Smooth muscle cell (in vitro differentiated cells): ENCODE data around the gene SOHLH1. TPM values are rescaled to one million over a fixed set of nuclear protein-coding genes. Genes with fewer than 3 reads are reported as not detected.

Experiments
- DNase-seq: peaks from one replicate; lab custom pipeline; 2025; ENCODE audit not compliant: unreplicated experiment; lab: John Stamatoyannopoulos, UW
- H2AFZ ChIP-seq: fragments of 200-600 bp; sonication (generic); 2 replicates; pipeline ENCODE4 v1.6.0; 2016; ENCODE audit warnings: antibody characterized with exemption, low read depth, mild to moderate bottlenecking
- H3F3A ChIP-seq: fragments of 200-600 bp; sonication (generic); 2 replicates; pipeline ENCODE4 v1.6.0; 2017; ENCODE audit warnings: antibody characterized with exemption, low read depth
- H3K27ac ChIP-seq: fragments of 200-600 bp; sonication (generic); 2 replicates; pipeline ENCODE4 v1.5.1; 2016; ENCODE audit warnings: low read depth, mild to moderate bottlenecking
- H3K27me3 ChIP-seq: fragments of 200-600 bp; sonication (generic); 2 replicates; pipeline ENCODE4 v1.6.1; 2016; ENCODE audit warnings: low read depth, mild to moderate bottlenecking
- H3K36me3 ChIP-seq: fragments of 200-600 bp; sonication (generic); 2 replicates; pipeline ENCODE4 v1.5.1; 2016; ENCODE audit warnings: low read depth
- H3K4me1 ChIP-seq: fragments of 200-600 bp; sonication (generic); 2 replicates; pipeline ENCODE4 v1.5.1; 2016; ENCODE audit warnings: low read depth
- H3K4me2 ChIP-seq: fragments of 200-600 bp; sonication (generic); 2 replicates; pipeline ENCODE4 v1.6.0; 2016; ENCODE audit warnings: mild to moderate bottlenecking
- H3K4me3 ChIP-seq: fragments of 200-600 bp; sonication (generic); 2 replicates; pipeline ENCODE4 v1.5.1; 2016; ENCODE audit warnings: mild to moderate bottlenecking
- H3K79me2 ChIP-seq: fragments of 200-600 bp; sonication (generic); 2 replicates; pipeline ENCODE4 v1.6.0; 2016; ENCODE audit warnings: low read depth, mild to moderate bottlenecking
- H3K9ac ChIP-seq: fragments of 200-600 bp; sonication (generic); 2 replicates; pipeline ENCODE4 v1.6.0; 2016; ENCODE audit warnings: low read depth
- H3K9me3 ChIP-seq: fragments of 200-600 bp; sonication (generic); replicated peaks from 2 replicates; pipeline ENCODE4 v1.5.1; 2016; ENCODE audit warnings: low read depth
- H4K20me1 ChIP-seq: fragments of 200-600 bp; sonication (generic); 2 replicates; pipeline ENCODE4 v1.6.0; 2016; ENCODE audit warnings: low read depth
- CTCF ChIP-seq: fragments of 200-600 bp; sonication (generic); IDR thresholded peaks from 2 replicates; pipeline ENCODE4 v1.5.1; 2017; ENCODE audit warnings: borderline replicate concordance, mild to moderate bottlenecking, antibody characterized with exemption; ENCODE audit not compliant: insufficient read depth, poor library complexity, severe bottlenecking
- WGBS: methylation state at CpG from one replicate; pipeline ENCODE4 v1.1.7; 2016; ENCODE audit warnings: low lambda C conversion rate; 5-methylcytosine and 5-hydroxymethylcytosine counted together
- polyA plus RNA-seq: library from polyadenylated mRNA; unstranded; fragments of >200 nt; fragmentation: Nextera tagmentation; extraction: Ambion mirVana; gene quantifications from 2 replicates; pipeline ENCODE4 v1.2.1, GENCODE V29; 2016
- total RNA-seq: library from RNA; depleted of rRNA; stranded (reverse); fragments of >200 nt; gene quantifications from 2 replicates; pipeline ENCODE4 v1.2.3, GENCODE V29; 2014

The SOHLH1 gene
- total and polyA plus RNA-seq, 2 experiments from 2014 or later = not detected

GRCh38 chr9:135729480-135729879 lies 30.2 kb upstream of the SOHLH1 start:
- Histone ChIP-seq H3K9ac (no peak overlapping the region), H3K4me3 (no peak overlapping the region), H3K27ac (no peak overlapping the region), H3K27me3 (peaks cover under 1% of the 10 kb centered on the region), H3K79me2 (no peaks in the 10 kb centered on the region), H3K9me3 (no peaks in the 10 kb centered on the region), H2AFZ (no peak overlapping the region), H3K4me1 (no peaks in the 10 kb centered on the region), H3F3A (no peaks in the 10 kb centered on the region), H3K4me2 (no peak overlapping the region), H4K20me1 (no peaks in the 10 kb centered on the region), H3K36me3 (no peaks in the 10 kb centered on the region)
- DNase-seq = no peak
- TF ChIP-seq CTCF = no peak
- 83% methylated on average over 13 of the region's 13 CpGs for WGBS

- Histone ChIP-seq H3K4me3 (no peak overlapping the region), H3K4me2 (no peak overlapping the region), H3F3A (no peaks in the 10 kb centered on the region), H3K79me2 (no peaks in the 10 kb centered on the region), H3K4me1 (no peaks in the 10 kb centered on the region), H2AFZ (no peak overlapping the region), H3K9ac (no peak overlapping the region), H3K9me3 (no peaks in the 10 kb centered on the region), H3K36me3 (no peaks in the 10 kb centered on the region), H3K27me3 (no peaks in the 10 kb centered on the region), H3K27ac (no peak overlapping the region), H4K20me1 (no peaks in the 10 kb centered on the region)
- no peak for TF ChIP-seq CTCF
- WGBS = 88% methylated on average over 16 of the region's 18 CpGs
- DNase-seq = no peak
Observed at GRCh38 chr9:135728436-135729110, 29.3 kb upstream of the SOHLH1 start.

- H3K27ac ChIP-seq = no peak overlapping the region
- no peaks in the 10 kb centered on the region for H3K27me3 ChIP-seq
- H3K4me3 ChIP-seq = no peak overlapping the region
- no peak for TF ChIP-seq CTCF
- DNase-seq = no peak
- no peaks in the 10 kb centered on the region for H3F3A ChIP-seq
- whole genome bisulfite sequencing = 76% methylated on average over 11 of the region's 11 CpGs
- no peak overlapping the region for H2AFZ ChIP-seq
- H3K36me3 ChIP-seq = no peaks in the 10 kb centered on the region
- H3K79me2 ChIP-seq = no peaks in the 10 kb centered on the region
- H4K20me1 ChIP-seq = no peaks in the 10 kb centered on the region
- H3K4me2 ChIP-seq = no peak overlapping the region
- no peak overlapping the region for H3K9ac ChIP-seq
- H3K9me3 ChIP-seq = no peaks in the 10 kb centered on the region
- no peaks in the 10 kb centered on the region for H3K4me1 ChIP-seq
Observed at GRCh38 chr9:135727257-135727875, 28.1 kb upstream of the SOHLH1 start.
